ENCODE results near the gene CNN2.
A peak's percentile ranks its signal among the peaks of the same experiment; 100 is the strongest.

The CNN2 gene

DNA sequence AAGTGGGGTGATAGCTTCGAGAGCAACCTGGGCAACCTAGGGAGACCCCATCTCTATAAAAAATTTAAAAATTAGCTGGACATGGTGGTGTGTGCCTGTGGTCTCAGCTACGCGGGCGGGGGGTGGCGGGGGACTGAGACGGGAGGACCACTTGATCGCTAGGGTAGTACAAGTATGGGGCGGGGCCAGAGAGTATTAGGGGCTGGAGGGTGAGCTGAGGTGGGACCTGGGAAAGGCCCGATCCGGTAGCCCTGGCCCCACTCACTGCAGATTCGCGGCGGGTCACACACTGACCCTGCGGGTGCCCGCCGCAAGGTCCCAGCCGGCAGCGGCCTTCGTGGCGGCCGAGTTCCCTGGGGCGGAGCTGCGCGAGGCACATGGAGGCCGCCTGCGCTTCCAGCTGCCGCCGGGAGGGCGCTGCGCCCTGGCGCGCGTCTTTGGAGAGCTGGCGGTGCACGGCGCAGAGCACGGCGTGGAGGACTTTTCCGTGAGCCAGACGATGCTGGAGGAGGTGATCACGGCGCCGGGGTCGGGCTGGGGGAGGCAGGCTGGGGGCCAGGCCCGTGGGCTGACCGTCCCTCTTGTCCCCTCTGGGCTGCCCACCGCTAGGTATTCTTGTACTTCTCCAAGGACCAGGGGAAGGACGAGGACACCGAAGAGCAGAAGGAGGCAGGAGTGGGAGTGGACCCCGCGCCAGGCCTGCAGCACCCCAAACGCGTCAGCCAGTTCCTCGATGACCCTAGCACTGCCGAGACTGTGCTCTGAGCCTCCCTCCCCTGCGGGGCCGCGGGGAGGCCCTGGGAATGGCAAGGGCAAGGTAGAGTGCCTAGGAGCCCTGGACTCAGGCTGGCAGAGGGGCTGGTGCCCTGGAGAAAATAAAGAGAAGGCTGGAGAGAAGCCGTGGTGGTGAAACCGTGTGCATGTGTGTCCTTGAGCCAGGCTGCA lies 38.5 kb downstream of the CNN2 start:
- peak; percentile 75 to 85 for DNase-seq (ENCODE audit: low read depth in 1 of 2, low spot score in 1 of 2)
- no peak for TF ChIP-seq JUND (IDR thresholded peaks at IDR 0.05; ENCODE audit: low read depth)
- in situ Hi-C loops (cut with HindIII; ENCODE audit: low pct_unique_long_range_greater_than_20kb, low sequenced_read_pairs) = no loop called here

GRCh38 chr19:1065606-1066109 lies 39.2 kb downstream of the CNN2 start:
- DNase-seq (ENCODE audit: low read depth in 1 of 2, low spot score in 1 of 2) = peak; percentile 77 to 78
- no peak for TF ChIP-seq JUND (IDR thresholded peaks at IDR 0.05; ENCODE audit: low read depth)

GRCh38 chr19:1066251-1066747 lies 39.9 kb downstream of the CNN2 start:
- TF ChIP-seq JUND (IDR thresholded peaks at IDR 0.05; ENCODE audit: low read depth) = no peak
- DNase-seq (ENCODE audit: low read depth in 1 of 2, low spot score in 1 of 2) = no peak
- in situ Hi-C loops (cut with HindIII; ENCODE audit: low pct_unique_long_range_greater_than_20kb, low sequenced_read_pairs) = no loop called here

More at GRCh38 chr19:1065606-1066109, 39.2 kb downstream of the CNN2 start:
- in situ Hi-C loops (cut with HindIII; ENCODE audit: low pct_unique_long_range_greater_than_20kb, low sequenced_read_pairs) = no loop called here

DNA sequence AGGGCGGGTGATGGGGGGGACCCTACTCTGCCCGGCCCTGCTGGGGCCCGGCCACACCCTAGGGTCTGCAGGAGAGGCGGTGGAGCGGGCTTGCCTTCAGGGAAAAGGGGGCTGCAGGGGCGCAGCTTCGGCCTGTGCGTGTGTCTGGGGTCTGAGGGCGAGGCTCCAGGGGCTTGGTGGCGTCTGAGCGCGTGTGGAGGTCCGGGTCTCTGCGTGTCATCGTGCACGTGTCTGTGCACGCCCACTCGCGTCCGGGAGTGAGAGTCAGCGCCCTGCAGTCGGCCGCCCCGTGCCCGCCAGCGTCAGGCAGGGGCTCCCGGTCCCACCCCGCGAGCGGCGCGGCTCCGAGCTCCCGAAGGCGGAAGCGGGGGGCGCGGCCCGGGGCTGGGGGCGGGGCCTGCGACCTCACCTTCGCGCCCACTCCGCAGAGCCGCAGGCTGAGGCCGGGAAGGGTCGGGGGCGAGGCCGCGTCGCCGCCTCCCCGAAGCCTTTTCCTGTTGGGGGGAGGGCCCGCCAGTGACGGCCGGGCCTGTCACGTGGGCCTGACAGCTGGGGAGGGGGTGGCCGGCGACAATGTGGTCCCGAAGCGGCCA lies 40.4 kb downstream of the CNN2 start, which contains the start of gene ARHGAP45:
Gene ARHGAP45 (plus strand): TSS at position 420 of the 593 bp plus-strand sequence. CDS start 239 bp downstream, outside the sequence.
- in situ Hi-C loops (cut with HindIII; ENCODE audit: low pct_unique_long_range_greater_than_20kb, low sequenced_read_pairs) = no loop called here
- DNase-seq (ENCODE audit: low read depth in 1 of 2, low spot score in 1 of 2) = no peak
- TF ChIP-seq JUND (IDR thresholded peaks at IDR 0.05; ENCODE audit: low read depth) = no peak

GRCh38 chr19:1067341-1067957 lies 41.0 kb downstream of the CNN2 start:
- DNase-seq (ENCODE audit: low read depth in 1 of 2, low spot score in 1 of 2) = no peak
- no peak for TF ChIP-seq JUND (IDR thresholded peaks at IDR 0.05; ENCODE audit: low read depth)
- in situ Hi-C loops (cut with HindIII; ENCODE audit: low pct_unique_long_range_greater_than_20kb, low sequenced_read_pairs) = no loop called here

GRCh38 chr19:1068009-1069001 lies 41.9 kb downstream of the CNN2 start:
- no peak for TF ChIP-seq JUND (IDR thresholded peaks at IDR 0.05; ENCODE audit: low read depth)
- in situ Hi-C loops (cut with HindIII; ENCODE audit: low pct_unique_long_range_greater_than_20kb, low sequenced_read_pairs) = no loop called here
- no peak for DNase-seq (ENCODE audit: low read depth in 1 of 2, low spot score in 1 of 2)

DNA sequence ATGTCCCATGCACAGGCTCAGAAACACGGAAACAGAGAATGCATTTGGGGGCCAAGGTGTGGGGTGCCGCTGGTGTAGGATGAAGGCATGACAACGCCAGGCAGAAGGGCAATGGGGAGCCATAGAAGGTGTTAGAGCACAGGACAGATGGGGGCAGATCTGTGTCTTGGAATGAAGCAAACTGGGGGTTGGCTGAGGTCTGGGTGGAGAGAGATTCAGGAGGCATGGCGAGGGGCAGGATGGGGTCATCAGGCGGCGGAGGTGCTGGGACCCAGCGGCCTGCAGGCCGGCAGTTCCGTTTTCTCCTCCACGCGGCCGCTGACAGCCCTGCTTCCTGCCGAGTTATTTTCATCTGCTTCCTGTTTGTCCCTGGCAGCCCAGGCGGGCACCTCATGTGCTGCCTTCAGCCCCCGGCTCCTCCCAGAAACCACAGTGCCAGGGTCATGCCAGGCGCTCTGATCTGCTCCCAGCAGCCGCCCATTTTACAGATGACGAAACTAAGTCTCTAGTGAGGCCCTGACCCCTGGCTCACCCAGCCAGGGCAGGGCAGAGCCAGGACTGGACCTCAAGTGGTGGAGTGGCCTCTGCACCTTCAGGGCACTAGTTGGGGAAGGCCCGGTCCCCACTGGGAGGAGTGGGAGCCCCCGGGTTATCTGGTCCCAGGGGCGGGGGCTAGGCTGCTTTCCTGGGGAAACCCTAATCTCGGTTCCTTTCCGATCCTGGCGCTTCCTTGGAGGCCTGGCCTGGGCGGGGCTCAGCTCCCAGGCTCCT lies 42.8 kb downstream of the CNN2 start:
- in situ Hi-C loops (cut with HindIII; ENCODE audit: low pct_unique_long_range_greater_than_20kb, low sequenced_read_pairs) = no loop called here
- no peak for TF ChIP-seq JUND (IDR thresholded peaks at IDR 0.05; ENCODE audit: low read depth)
- no peak for DNase-seq (ENCODE audit: low read depth in 1 of 2, low spot score in 1 of 2)

DNA sequence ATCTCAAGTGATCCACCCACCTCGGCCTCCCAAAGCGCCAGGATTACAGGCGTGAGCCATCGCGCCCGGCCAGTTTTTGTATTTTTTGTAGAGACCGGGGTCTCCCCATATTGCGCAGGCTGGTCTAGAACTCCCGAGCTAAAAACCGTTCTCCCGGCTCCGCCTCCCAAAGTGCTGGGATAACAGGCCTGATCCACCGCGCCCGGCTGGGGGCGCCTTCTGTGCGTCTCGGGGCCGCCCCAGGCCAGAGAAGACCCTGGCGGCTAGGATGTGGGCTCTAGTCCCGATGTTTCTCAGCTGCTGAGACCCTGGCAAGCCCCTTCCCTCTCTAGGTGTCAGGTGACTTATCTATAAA lies 44.1 kb downstream of the CNN2 start:
- DNase-seq (ENCODE audit: low read depth in 1 of 2, low spot score in 1 of 2) = no peak
- in situ Hi-C loops (cut with HindIII; ENCODE audit: low pct_unique_long_range_greater_than_20kb, low sequenced_read_pairs) = no loop called here
- no peak for TF ChIP-seq JUND (IDR thresholded peaks at IDR 0.05; ENCODE audit: low read depth)

GRCh38 chr19:1070931-1071791 lies 44.8 kb downstream of the CNN2 start:
- in situ Hi-C loops (cut with HindIII; ENCODE audit: low pct_unique_long_range_greater_than_20kb, low sequenced_read_pairs) = no loop called here
- TF ChIP-seq JUND (IDR thresholded peaks at IDR 0.05; ENCODE audit: low read depth) = no peak
- DNase-seq (ENCODE audit: low read depth in 1 of 2, low spot score in 1 of 2) = no peak

DNA sequence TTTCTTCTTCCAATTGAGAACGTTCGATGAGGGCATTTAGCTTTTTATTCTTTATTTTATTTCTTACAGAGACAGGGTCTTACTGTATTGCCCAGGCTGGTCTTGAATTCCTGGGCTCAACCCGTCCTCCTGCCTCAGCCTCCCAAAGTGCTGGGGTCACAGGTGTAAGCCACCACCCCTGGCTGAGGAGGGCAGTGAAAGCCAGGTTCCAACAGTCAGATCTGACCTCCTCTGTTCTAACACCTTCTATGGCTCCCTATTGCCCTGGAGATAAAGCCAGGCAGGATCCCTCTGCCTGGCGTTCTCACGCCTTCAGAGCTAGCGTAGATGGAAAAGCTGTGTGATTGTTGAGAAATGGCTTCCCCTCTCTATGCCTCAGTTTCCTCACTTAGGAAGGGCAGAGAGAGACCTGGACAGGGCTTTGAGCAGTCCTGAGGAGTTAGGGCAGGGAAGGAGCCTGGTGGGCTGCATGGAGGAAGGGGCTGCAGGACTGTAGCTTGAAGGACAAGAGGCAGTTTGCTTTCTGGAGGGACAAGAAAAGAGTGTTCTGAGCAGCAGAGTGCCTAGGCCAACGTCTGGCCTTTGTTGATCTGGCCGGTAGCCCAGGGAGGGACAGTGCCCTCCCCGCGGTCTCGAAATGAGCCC lies 46.1 kb downstream of the CNN2 start:
- no peak for DNase-seq (ENCODE audit: low read depth in 1 of 2, low spot score in 1 of 2)
- in situ Hi-C loops (cut with HindIII; ENCODE audit: low pct_unique_long_range_greater_than_20kb, low sequenced_read_pairs) = no loop called here
- no peak for TF ChIP-seq JUND (IDR thresholded peaks at IDR 0.05; ENCODE audit: low read depth)

Data from T47D (cell line).